HG02571 (cell line): ENCODE data around the gene ESPN.

ENCODE experiments used
- ATAC-seq: cut with Tn5 transposase; IDR thresholded peaks from one replicate; pipeline ENCODE4 v1.9.1; 2021; ENCODE audit warnings: mild to moderate bottlenecking, moderate library complexity; ENCODE audit not compliant: unreplicated experiment

The ESPN gene

DNA sequence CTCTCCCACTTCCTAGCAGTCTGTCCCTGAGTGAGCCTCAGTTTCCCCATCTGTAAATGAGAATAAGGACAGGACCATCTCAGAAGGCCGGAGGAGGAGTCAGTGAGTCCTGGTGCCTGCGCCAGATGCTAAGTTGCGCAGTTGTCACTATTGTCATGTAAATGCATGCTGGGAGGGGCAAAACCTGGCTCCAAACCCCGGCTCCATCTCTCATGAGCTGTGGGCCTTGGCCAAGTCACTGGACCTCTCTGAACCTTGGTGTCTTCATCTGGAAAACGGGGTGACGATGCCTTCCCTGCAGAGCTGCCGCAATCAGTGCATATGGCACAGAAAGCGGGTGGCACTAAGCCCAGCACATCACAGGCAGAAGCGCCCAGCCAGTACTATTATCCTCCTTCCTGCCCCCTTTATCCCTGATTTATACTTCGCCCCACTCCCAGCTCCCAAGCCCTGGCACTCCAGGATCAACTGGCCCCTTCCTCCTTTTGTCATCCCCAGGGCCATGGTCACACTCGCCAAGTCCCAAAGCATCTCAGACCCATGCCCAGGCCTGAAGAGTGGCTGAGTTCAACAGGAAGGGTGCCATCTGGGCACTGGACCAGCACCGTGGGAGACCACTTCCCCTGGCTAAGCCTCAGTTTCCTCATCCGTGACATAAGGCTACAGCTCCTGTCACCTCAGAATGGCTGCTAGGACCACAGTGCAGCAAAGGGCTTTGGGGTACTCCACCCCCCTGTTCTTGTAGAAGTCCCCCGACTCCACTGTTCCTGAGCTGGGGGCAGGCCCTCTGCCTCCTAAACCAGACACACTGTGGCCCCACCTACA lies 71.2 kb downstream of the ESPN start:
- no peak for ATAC-seq

DNA sequence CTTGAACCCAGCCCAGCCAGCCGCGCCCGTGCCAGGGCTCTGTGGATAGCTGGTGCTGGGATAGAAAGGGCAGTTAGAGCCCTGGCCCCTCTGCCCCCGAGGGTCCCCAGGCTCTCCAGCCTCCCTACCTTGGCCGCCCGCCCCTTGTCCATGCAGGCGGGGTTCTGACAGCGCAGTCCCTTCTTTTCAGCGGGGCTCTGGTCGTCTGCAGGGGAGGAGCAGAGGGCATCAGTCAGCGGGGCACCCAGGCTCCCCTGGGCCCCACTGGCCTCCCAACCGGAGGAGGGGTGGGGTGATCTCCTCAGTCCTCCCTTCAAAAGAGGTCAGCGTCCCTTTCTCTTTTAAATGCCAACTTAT lies 71.8 kb downstream of the ESPN start:
- ATAC-seq: no peak

DNA sequence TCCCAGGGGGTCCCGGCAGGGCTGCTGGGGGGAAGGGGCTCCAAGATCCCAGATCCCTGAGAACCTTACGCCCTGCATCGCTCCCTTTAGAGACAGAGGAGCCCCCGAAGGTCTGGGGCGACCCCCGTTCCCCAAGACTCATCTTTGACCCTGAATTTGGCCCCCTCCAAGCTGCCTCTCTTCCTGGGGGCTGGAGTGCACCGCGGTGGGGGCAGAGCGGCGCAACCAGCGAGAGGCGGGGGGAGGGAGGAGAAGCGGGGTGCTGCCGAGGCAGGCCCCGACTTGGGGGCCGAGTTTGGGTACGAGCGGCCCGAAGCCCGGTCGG lies 72.3 kb downstream of the ESPN start:
- ATAC-seq: no peak

GRCh38 chr1:6497215-6497866 lies 72.8 kb downstream of the ESPN start:
- ATAC-seq: no peak

DNA sequence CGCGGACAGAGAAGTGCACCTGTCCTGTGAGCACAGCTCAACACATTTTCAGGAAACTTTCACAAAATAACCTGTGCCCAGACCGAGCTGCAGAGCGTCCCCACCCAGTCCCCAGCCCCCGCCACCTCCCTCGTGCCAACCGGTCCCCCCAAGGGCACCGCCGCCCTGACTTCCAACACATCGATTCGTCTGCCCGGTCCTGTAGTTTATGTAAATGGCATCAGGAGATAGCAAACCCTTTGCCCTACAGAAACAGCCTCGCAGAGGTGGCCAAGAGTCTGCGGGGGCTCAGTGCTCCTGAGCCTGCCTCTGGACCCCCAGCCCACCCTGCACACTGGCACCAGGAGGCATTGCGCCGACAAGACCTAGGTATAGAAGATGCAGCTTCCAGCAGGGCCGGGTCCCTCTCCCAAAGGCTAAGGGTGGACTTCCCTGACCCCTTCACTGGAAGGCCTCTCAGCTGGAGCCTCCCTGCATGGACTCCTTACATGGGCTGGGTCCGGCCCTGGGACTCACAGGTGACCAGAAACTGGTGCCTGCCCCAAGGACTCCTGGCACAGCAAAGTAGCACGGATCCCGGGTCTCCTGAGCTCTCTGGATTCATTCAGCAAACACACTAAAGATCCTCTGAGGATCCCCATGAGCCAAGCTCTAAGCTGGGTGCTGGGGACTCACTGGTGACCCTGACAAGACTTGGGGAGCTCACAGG lies 73.4 kb downstream of the ESPN start:
- no peak for ATAC-seq

DNA sequence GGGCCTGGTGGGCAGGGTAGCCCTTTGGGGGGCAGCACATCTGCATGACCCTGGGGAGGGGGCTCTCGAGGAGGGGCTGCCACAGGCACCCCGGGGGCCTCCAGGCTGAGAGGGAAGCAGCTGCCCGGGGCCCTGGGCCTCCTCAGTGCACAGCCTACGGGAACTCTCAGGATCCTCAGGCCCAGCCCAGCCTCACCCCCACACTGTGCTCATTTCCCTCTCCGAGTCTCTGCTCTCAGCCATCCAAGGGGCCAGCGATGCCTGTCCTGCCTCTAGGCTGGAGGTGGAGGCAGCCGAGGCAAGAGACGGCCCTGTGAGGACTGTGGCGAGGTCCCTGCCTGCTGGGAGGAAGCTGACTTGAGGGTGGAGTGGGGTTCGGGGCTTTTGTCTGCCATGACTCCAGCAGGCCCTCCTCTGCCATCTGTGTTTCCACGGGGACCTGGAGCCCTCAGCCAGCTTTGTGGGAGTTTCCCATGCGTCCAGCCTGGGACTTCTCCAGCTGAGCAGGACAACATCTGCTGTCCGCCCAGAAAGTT lies 74.1 kb downstream of the ESPN start:
- ATAC-seq: no peak

DNA sequence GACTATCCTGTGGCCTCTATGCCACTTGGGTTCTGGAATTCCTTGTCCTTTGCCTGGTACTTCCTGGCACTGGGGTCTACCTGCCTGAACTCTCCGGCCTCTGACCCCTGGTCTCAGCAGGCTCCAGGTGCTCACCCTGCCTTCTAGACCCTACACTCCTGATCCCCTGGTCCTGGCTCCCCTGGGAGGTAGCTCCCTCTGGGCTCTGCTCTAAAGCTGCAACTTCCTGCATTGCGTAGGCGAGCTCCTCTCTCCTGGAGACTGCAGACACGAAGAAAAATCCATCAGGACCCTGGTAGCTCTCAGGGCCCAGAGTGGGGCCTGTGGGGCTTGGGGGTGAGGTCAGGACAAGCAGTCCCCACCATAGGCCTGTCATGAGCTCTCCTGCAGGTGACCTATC lies 74.7 kb downstream of the ESPN start:
- no peak for ATAC-seq

- ATAC-seq: no peak
These were observed 76.1 kb downstream of the ESPN start for GRCh38 chr1:6500544-6501278.

GRCh38 chr1:6501279-6501813 lies 76.8 kb downstream of the ESPN start:
- no peak for ATAC-seq

- no peak for ATAC-seq
These were observed 77.7 kb downstream of the ESPN start for GRCh38 chr1:6502000-6502891.

GRCh38 chr1:6503884-6504602 lies 79.5 kb downstream of the ESPN start:
- no peak for ATAC-seq

DNA sequence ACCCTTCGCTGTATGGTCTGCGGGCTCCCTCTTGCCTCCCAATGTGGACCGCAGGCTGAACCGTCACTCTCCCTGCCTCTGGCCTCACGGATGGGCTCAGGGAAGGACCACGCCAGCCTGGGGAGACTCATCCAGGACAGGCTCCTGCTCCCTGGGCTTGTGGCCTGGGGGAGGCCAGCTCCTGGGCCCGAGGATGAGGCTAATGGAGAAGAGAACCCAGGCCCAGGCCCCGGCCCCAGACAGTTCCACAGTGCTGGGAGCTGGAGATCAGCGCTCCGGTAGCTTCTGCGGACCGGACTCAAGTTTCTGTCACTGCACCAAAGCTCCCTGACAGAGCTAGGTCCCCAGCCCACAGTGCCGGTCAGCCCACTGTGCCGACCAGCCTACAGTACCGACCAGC lies 80.3 kb downstream of the ESPN start:
- no peak for ATAC-seq

- no peak for ATAC-seq
These were observed 81.0 kb downstream of the ESPN start for GRCh38 chr1:6505367-6506209.

GRCh38 chr1:6506210-6507036 lies 81.8 kb downstream of the ESPN start:
- no peak for ATAC-seq

DNA sequence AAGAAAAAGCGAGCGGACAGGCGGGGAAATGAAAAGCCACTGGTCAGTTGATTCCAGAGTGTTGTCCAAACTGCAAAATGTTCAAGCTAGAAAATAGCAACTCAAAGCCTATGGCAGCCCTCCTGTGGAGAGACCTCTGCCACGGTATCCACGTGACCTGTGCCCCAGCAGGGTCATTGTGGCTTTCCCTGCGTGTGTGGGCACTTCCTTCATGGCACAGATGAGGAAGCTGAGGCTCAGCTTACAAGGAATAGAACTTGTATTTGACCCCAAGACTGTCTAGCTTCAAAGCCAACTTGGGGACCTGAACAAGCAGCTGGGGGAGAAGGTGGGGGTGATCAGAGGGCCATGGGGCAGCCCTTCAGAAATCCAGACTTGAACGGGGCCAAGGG lies 82.5 kb downstream of the ESPN start:
- ATAC-seq: no peak

GRCh38 chr1:6507461-6507911 lies 82.9 kb downstream of the ESPN start:
- ATAC-seq: no peak

GRCh38 chr1:6508154-6508815 lies 83.7 kb downstream of the ESPN start:
- no peak for ATAC-seq
